K562 (cell line): Measurements from ENCODE around the gene RACK1. TPM values are rescaled to one million over a fixed set of nuclear protein-coding genes. Genes with fewer than 3 reads are reported as not detected.

Experiments
- BRCA1 ChIP-seq, 2 experiments: fragments of 450-650 bp in 1 of 2; sonication (generic) in 1 of 2; formaldehyde crosslinking in 1 of 2; IDR thresholded peaks; 2 replicates each; pipeline versions ENCODE4 v1.5.0 to v1.6.1; 2017 to 2020; ENCODE audit warnings: mild to moderate bottlenecking in 1 of 2, missing genetic modification reagents in 1 of 2
- EGR1 ChIP-seq: fragments of 450-650 bp; conservative IDR thresholded peaks from 2 replicates; pipeline ENCODE4 v1.6.1; 2017; ENCODE audit warnings: mild to moderate bottlenecking
- EP400 ChIP-seq: fragments of 450-650 bp; IDR thresholded peaks from 2 replicates; pipeline ENCODE4 v1.6.1; 2017; ENCODE audit warnings: antibody characterized with exemption, mild to moderate bottlenecking, moderate library complexity
- FOSL1 ChIP-seq: fragments of 200-800 bp; sonication (Bioruptor generic); conservative IDR thresholded peaks from 2 replicates; pipeline ENCODE4 v1.6.1; 2016; ENCODE audit warnings: missing genetic modification characterization, missing compliant biosample characterization
- GABPB2 ChIP-seq: fragments of 250-450 bp; sonication (Bioruptor Pico); conservative IDR thresholded peaks from 2 replicates; pipeline ENCODE4 v1.5.1; 2021; ENCODE audit warnings: mild to moderate bottlenecking
- GATA2 ChIP-seq: sonication (generic); formaldehyde crosslinking; IDR thresholded peaks from 2 replicates; pipeline ENCODE4 v1.4.0; 2020; ENCODE audit warnings: mild to moderate bottlenecking, missing genetic modification reagents
- GATAD2B ChIP-seq: fragments of 450-650 bp; IDR thresholded peaks from 2 replicates; pipeline ENCODE4 v1.6.1; 2017; ENCODE audit warnings: mild to moderate bottlenecking, borderline replicate concordance
- HCFC1 ChIP-seq: IDR thresholded peaks from 2 replicates; pipeline ENCODE4 v1.6.1; 2012; ENCODE audit warnings: low read depth, low read length, improper control_type of control experiment
- KHSRP ChIP-seq: fragments of 450-650 bp; IDR thresholded peaks from 2 replicates; pipeline ENCODE4 v1.6.1; 2017
- TAF1 ChIP-seq: IDR thresholded peaks from 2 replicates; pipeline ENCODE4 v1.6.1; 2011; ENCODE audit warnings: mild to moderate bottlenecking, low read length, moderate library complexity; ENCODE audit not compliant: insufficient read depth, control insufficient read depth, severe bottlenecking; ENCODE audit errors: extremely low read depth
- ZNF143 ChIP-seq: sonication (generic); formaldehyde crosslinking; IDR thresholded peaks from 2 replicates; pipeline ENCODE4 v1.9.0; 2022; ENCODE audit warnings: mild to moderate bottlenecking, missing genetic modification reagents
- ZNF384 ChIP-seq: IDR thresholded peaks from 2 replicates; pipeline ENCODE4 v1.6.1; 2012; ENCODE audit warnings: low read depth, low read length, improper control_type of control experiment
- ZNF707 ChIP-seq: fragments of 250-450 bp; sonication (Bioruptor Pico); conservative IDR thresholded peaks from 2 replicates; pipeline ENCODE4 v1.8.0; 2022; ENCODE audit warnings: inconsistent platforms, mild to moderate bottlenecking, moderate library complexity
- ZNF77 ChIP-seq: fragments of 250-450 bp; sonication (Bioruptor Pico); IDR thresholded peaks from 2 replicates; pipeline ENCODE4 v1.5.0; 2020
- ZNF780A ChIP-seq: fragments of 250-450 bp; sonication (Bioruptor Pico); IDR thresholded peaks from 2 replicates; pipeline ENCODE4 v1.5.0; 2021; ENCODE audit warnings: mild to moderate bottlenecking
- polyA plus RNA-seq, 8 experiments: library from polyadenylated mRNA; depleted of rRNA in 4 of 8; stranded (reverse) in 5 of 8; unstranded in 3 of 8; fragments of >200 nt; fragmentation: Nextera tagmentation in 2 of 8; fragmentation: Illumina TruSeq in 1 of 8; extraction: Ambion mirVana in 2 of 8; extraction: Trizol in 1 of 8; gene quantifications; 2 replicates each; pipeline versions ENCODE4 v1.2.1 to v1.2.3, GENCODE V29; 2011 to 2014; ENCODE audit warnings: inconsistent platforms in 1 of 8, missing spikeins in 1 of 8
- total RNA-seq, 7 experiments: library from RNA; depleted of rRNA in 6 of 7; stranded (reverse); fragments of >200 nt in 6 of 7; fragmentation: Illumina TruSeq in 2 of 7; extraction: Trizol in 2 of 7; gene quantifications; 2 replicates each; pipeline versions ENCODE4 v1.2.1 to v1.2.3, GENCODE V29; 2011 to 2021; ENCODE audit warnings: low replicate concordance in 1 of 7
- TF ChIP-seq, protein P1 (sequence below), 2 experiments: fragments of 450-650 bp in 1 of 2; sonication (generic) in 1 of 2; formaldehyde crosslinking in 1 of 2; IDR thresholded peaks in 1 of 2; conservative IDR thresholded peaks in 1 of 2; 2 replicates each; pipeline versions ENCODE4 v1.6.1 to v1.8.1; 2016 to 2023; ENCODE audit warnings: mild to moderate bottlenecking in 2 of 2, moderate library complexity in 2 of 2, inconsistent platforms in 1 of 2, missing genetic modification reagents in 1 of 2
- TF ChIP-seq, protein P2 (sequence below), 3 experiments: IDR thresholded peaks in 2 of 3; conservative IDR thresholded peaks in 1 of 3; 2 replicates each; pipeline ENCODE4 v1.5.1; 2011 to 2012; ENCODE audit warnings: low read length in 3 of 3, mild to moderate bottlenecking in 3 of 3, control low read depth in 2 of 3, improper control_type of control experiment in 1 of 3, inconsistent platforms in 1 of 3, low read depth in 1 of 3, mixed read lengths in 1 of 3, moderate library complexity in 1 of 3; ENCODE audit not compliant: insufficient read depth in 2 of 3
- TF ChIP-seq, protein P3 (sequence below): sonication (generic); formaldehyde crosslinking; IDR thresholded peaks from 2 replicates; pipeline ENCODE4 v1.8.1; 2023; ENCODE audit warnings: missing genetic modification reagents, mild to moderate bottlenecking, borderline replicate concordance
- TF ChIP-seq, protein P4 (sequence below): fragments of 450-650 bp; formaldehyde crosslinking; IDR thresholded peaks from 2 replicates; pipeline ENCODE4 v1.4.0; 2022; ENCODE audit warnings: missing genetic modification characterization

RACK1 gene
- total and polyA plus RNA-seq, 9 of the 15 experiments (the other 6 are each of a cell fraction or from before 2014, with no cell fraction given), result 2,303 to 5,311 (median 3,833) TPM

DNA sequence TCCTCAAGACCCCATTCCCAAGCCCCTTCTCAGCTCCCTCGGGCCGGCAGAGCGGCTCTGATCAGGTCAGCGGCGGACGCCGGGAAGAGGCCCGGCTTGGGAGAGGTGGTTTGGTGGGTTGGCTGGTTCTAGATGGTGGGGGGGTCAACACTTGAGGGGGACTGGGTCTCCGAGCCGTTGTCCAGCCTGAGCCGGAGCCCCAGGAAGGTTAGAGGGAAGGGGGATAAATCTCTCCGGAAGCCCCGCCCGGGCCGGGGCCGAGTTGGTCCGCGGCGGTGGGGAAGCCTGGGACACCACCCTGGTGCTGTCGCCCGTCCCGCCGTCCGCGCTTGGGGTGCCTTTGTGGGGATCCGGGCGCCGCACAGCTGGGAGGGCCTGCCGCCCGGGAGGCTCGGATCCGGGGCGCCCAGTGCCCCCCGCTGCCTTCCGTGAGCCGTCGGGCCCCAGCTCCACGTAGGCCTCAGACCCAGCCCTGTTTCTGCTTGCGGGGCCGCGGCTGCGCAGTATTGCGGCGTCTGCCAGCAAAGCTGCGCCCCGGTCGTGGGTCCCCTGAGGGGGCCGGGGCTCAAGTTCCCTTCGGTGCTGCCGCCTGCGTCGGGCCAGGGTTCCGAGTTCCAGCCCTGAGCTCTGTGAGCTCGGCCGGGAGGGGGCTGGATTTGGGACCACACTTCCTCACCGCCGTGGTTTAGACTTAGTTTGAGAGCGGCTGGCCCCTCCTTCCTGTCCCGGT, 17.8 kb upstream of the RACK1 start (continued):
- TF ChIP-seq, protein P1, sequence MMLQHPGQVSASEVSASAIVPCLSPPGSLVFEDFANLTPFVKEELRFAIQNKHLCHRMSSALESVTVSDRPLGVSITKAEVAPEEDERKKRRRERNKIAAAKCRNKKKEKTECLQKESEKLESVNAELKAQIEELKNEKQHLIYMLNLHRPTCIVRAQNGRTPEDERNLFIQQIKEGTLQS (IDR thresholded peaks at IDR 0.05), result no peak
- TF ChIP-seq, protein P1 (CRISPR knock-in tag; conservative IDR thresholded peaks at IDR 0.05), result no peak
- TF ChIP-seq GATA2 (CRISPR knock-in tag), result no peak
- 0 out of 2 replicates have a peak, but pooled peaks have one; percentile 10 for TF ChIP-seq GATAD2B
- TF ChIP-seq TAF1, result peak; percentile 83
- TF ChIP-seq ZNF77 (CRISPR knock-in tag), result no peak
- TF ChIP-seq GABPB2 (CRISPR knock-in tag), result no peak
- no peak for TF ChIP-seq FOSL1 (tag)
- TF ChIP-seq BRCA1 (IDR thresholded peaks at IDR 0.05), result no peak
- TF ChIP-seq BRCA1 (CRISPR knock-in tag; IDR thresholded peaks at IDR 0.05), result no peak
- no peak for TF ChIP-seq KHSRP
- TF ChIP-seq EP400, result peak; percentile 78; the same call in 1 of the 2 replicates
- peak; percentile 44; the same call in 1 of the 2 replicates for TF ChIP-seq ZNF143 (CRISPR knock-in tag)
- no peak for TF ChIP-seq ZNF384
- TF ChIP-seq EGR1, result no peak
- TF ChIP-seq, protein P2, sequence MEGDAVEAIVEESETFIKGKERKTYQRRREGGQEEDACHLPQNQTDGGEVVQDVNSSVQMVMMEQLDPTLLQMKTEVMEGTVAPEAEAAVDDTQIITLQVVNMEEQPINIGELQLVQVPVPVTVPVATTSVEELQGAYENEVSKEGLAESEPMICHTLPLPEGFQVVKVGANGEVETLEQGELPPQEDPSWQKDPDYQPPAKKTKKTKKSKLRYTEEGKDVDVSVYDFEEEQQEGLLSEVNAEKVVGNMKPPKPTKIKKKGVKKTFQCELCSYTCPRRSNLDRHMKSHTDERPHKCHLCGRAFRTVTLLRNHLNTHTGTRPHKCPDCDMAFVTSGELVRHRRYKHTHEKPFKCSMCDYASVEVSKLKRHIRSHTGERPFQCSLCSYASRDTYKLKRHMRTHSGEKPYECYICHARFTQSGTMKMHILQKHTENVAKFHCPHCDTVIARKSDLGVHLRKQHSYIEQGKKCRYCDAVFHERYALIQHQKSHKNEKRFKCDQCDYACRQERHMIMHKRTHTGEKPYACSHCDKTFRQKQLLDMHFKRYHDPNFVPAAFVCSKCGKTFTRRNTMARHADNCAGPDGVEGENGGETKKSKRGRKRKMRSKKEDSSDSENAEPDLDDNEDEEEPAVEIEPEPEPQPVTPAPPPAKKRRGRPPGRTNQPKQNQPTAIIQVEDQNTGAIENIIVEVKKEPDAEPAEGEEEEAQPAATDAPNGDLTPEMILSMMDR (IDR thresholded peaks at IDR 0.05 in 2 of 3, conservative IDR thresholded peaks at IDR 0.05 in 1 of 3; ENCODE audit: insufficient read depth in 2 of 3, low read depth in 1 of 3, low read length in 3 of 3), result no peak
- TF ChIP-seq ZNF707 (CRISPR knock-in tag), result no peak
- no peak for TF ChIP-seq ZNF780A (CRISPR knock-in tag)
- TF ChIP-seq HCFC1, result no peak
- TF ChIP-seq, protein P3, sequence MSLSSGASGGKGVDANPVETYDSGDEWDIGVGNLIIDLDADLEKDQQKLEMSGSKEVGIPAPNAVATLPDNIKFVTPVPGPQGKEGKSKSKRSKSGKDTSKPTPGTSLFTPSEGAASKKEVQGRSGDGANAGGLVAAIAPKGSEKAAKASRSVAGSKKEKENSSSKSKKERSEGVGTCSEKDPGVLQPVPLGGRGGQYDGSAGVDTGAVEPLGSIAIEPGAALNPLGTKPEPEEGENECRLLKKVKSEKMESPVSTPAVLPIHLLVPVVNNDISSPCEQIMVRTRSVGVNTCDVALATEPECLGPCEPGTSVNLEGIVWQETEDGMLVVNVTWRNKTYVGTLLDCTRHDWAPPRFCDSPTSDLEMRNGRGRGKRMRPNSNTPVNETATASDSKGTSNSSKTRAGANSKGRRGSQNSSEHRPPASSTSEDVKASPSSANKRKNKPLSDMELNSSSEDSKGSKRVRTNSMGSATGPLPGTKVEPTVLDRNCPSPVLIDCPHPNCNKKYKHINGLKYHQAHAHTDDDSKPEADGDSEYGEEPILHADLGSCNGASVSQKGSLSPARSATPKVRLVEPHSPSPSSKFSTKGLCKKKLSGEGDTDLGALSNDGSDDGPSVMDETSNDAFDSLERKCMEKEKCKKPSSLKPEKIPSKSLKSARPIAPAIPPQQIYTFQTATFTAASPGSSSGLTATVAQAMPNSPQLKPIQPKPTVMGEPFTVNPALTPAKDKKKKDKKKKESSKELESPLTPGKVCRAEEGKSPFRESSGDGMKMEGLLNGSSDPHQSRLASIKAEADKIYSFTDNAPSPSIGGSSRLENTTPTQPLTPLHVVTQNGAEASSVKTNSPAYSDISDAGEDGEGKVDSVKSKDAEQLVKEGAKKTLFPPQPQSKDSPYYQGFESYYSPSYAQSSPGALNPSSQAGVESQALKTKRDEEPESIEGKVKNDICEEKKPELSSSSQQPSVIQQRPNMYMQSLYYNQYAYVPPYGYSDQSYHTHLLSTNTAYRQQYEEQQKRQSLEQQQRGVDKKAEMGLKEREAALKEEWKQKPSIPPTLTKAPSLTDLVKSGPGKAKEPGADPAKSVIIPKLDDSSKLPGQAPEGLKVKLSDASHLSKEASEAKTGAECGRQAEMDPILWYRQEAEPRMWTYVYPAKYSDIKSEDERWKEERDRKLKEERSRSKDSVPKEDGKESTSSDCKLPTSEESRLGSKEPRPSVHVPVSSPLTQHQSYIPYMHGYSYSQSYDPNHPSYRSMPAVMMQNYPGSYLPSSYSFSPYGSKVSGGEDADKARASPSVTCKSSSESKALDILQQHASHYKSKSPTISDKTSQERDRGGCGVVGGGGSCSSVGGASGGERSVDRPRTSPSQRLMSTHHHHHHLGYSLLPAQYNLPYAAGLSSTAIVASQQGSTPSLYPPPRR (CRISPR knock-in tag), result peak; percentile 65; the same call in 1 of the 2 replicates
- TF ChIP-seq, protein P4, sequence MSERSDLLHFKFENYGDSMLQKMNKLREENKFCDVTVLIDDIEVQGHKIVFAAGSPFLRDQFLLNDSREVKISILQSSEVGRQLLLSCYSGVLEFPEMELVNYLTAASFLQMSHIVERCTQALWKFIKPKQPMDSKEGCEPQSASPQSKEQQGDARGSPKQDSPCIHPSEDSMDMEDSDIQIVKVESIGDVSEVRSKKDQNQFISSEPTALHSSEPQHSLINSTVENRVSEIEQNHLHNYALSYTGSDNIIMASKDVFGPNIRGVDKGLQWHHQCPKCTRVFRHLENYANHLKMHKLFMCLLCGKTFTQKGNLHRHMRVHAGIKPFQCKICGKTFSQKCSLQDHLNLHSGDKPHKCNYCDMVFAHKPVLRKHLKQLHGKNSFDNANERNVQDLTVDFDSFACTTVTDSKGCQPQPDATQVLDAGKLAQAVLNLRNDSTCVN (CRISPR knock-in tag), result no peak
